Osteocyte (in vitro differentiated cells): ENCODE results near the gene KCNK3. TPM values are rescaled to one million over a fixed set of nuclear protein-coding genes. Genes with fewer than 3 reads are reported as not detected.
"Not testable (repeated sequence)": the region's sequence is repeated elsewhere in the genome, so short reads cannot be mapped to it uniquely, and the experiment has no call there.

Experiments used
- DNase-seq: peaks from one replicate; pipeline ENCODE4 v3.0.0; 2021; ENCODE audit warnings: mixed read lengths; ENCODE audit not compliant: unreplicated experiment; ENCODE audit errors: extremely low spot score
- H3K27ac Mint-ChIP-seq: one replicate; pipeline ENCODE4 v1.8.0; 2021; ENCODE audit warnings: mild to moderate bottlenecking, mixed read lengths; ENCODE audit not compliant: unreplicated experiment
- H3K27me3 Mint-ChIP-seq: one replicate; pipeline ENCODE4 v1.8.0; 2021; ENCODE audit warnings: mixed read lengths; ENCODE audit not compliant: unreplicated experiment
- H3K36me3 Mint-ChIP-seq: one replicate; pipeline ENCODE4 v1.8.0; 2021; ENCODE audit warnings: mixed read lengths; ENCODE audit not compliant: unreplicated experiment
- H3K4me1 Mint-ChIP-seq: one replicate; pipeline ENCODE4 v1.8.0; 2021; ENCODE audit warnings: mixed read lengths; ENCODE audit not compliant: unreplicated experiment
- H3K4me3 Mint-ChIP-seq: one replicate; pipeline ENCODE4 v1.8.0; 2021; ENCODE audit warnings: mild to moderate bottlenecking, moderate library complexity, mixed read lengths; ENCODE audit not compliant: unreplicated experiment
- H3K9me3 Mint-ChIP-seq: one replicate; pipeline ENCODE4 v1.8.0; 2021; ENCODE audit warnings: mixed read lengths; ENCODE audit not compliant: unreplicated experiment
- CTCF ChIP-seq: fragments of 200-600 bp; sonication (generic); IDR thresholded peaks from 2 replicates; pipeline ENCODE4 v1.5.0; 2021; ENCODE audit warnings: antibody characterized with exemption, mild to moderate bottlenecking, moderate library complexity
- total RNA-seq: library from RNA; stranded (reverse); gene quantifications from 2 replicates; pipeline ENCODE4 v1.2.1, GENCODE V29; 2021

Gene KCNK3
- total RNA-seq, 1 donor from 2014 or later, result 8.5 TPM

GRCh38 chr2:26651799-26652198, 40.7 kb upstream of the KCNK3 start:
- peaks cover 42% of the 10 kb centered on the region for H3K27me3 Mint-ChIP-seq
- no peak for TF ChIP-seq CTCF

GRCh38 chr2:26652361-26653041, 40.0 kb upstream of the KCNK3 start:
- DNase-seq, result no peak
- peaks cover 18% of the 10 kb centered on the region for H3K4me1 Mint-ChIP-seq
- H3K27me3 Mint-ChIP-seq, result peaks cover 41% of the 10 kb centered on the region
- peak overlapping the region; percentile 68 for H3K27ac Mint-ChIP-seq
- no peak overlapping the region for H3K4me3 Mint-ChIP-seq
- no peaks in the 10 kb centered on the region for H3K36me3 Mint-ChIP-seq
- no peaks in the 10 kb centered on the region for H3K9me3 Mint-ChIP-seq
- TF ChIP-seq CTCF, result no peak

More at GRCh38 chr2:26651799-26652198, 40.7 kb upstream of the KCNK3 start:
- Mint-ChIP-seq H3K4me1 (peaks cover 18% of the 10 kb centered on the region), H3K9me3 (no peaks in the 10 kb centered on the region), H3K27ac (peak overlapping the region; percentile 68), H3K36me3 (no peaks in the 10 kb centered on the region), H3K4me3 (no peak overlapping the region)
- no peak for DNase-seq

GRCh38 chr2:26653207-26654060, 39.1 kb upstream of the KCNK3 start:
- DNase-seq, result no peak
- no peaks in the 10 kb centered on the region for H3K9me3 Mint-ChIP-seq
- H3K4me1 Mint-ChIP-seq, result peaks cover 18% of the 10 kb centered on the region
- H3K36me3 Mint-ChIP-seq, result no peaks in the 10 kb centered on the region
- peaks cover 37% of the 10 kb centered on the region for H3K27me3 Mint-ChIP-seq
- H3K4me3 Mint-ChIP-seq, result no peak overlapping the region
- no peak for TF ChIP-seq CTCF
- H3K27ac Mint-ChIP-seq, result no peak overlapping the region

- Mint-ChIP-seq H3K4me1 (peaks cover 18% of the 10 kb centered on the region), H3K4me3 (no peak overlapping the region), H3K9me3 (peaks cover under 1% of the 10 kb centered on the region), H3K36me3 (no peaks in the 10 kb centered on the region), H3K27me3 (peaks cover 41% of the 10 kb centered on the region), H3K27ac (no peak overlapping the region)
- no peak for DNase-seq
- TF ChIP-seq CTCF, result no peak
Measured at GRCh38 chr2:26654061-26654340, 38.5 kb upstream of the KCNK3 start.

- Mint-ChIP-seq H3K9me3 (peaks cover 11% of the 10 kb centered on the region), H3K27me3 (peaks cover 40% of the 10 kb centered on the region), H3K4me1 (peaks cover 15% of the 10 kb centered on the region)
- not testable (repeated sequence) for H3K27ac Mint-ChIP-seq, DNase-seq, H3K36me3 Mint-ChIP-seq, H3K4me3 Mint-ChIP-seq
Measured at GRCh38 chr2:26655120-26655519, 37.4 kb upstream of the KCNK3 start.
